Loucy (cell line): ENCODE results near the gene AKAP17A.

Experiments used
- H2AFZ ChIP-seq: fragments of 200-600 bp; sonication (generic); 2 replicates; pipeline ENCODE4 v1.6.0; 2016; ENCODE audit warnings: antibody characterized with exemption, mild to moderate bottlenecking, low read length, moderate library complexity
- H3F3A ChIP-seq: fragments of 200-600 bp; 2 replicates; pipeline ENCODE4 v1.6.0; 2016; ENCODE audit warnings: antibody characterized with exemption, low read depth, mild to moderate bottlenecking
- H3K27me3 ChIP-seq: fragments of 200-600 bp; sonication (generic); 2 replicates; pipeline ENCODE4 v1.6.1; 2014; ENCODE audit warnings: low read length, mild to moderate bottlenecking; ENCODE audit not compliant: insufficient read depth, poor library complexity, severe bottlenecking
- H3K36me3 ChIP-seq: fragments of 200-600 bp; sonication (generic); 2 replicates; pipeline ENCODE4 v1.6.1; 2016; ENCODE audit warnings: low read length; ENCODE audit not compliant: insufficient read depth
- H3K4me1 ChIP-seq: fragments of 200-600 bp; sonication (generic); 2 replicates; pipeline ENCODE4 v1.5.1; 2014; ENCODE audit warnings: low read length, mild to moderate bottlenecking; ENCODE audit not compliant: insufficient read depth, poor library complexity, severe bottlenecking
- H3K4me2 ChIP-seq: fragments of 200-600 bp; sonication (generic); 2 replicates; pipeline ENCODE4 v1.6.0; 2014; ENCODE audit warnings: antibody characterized with exemption, low read length, low read depth, mild to moderate bottlenecking; ENCODE audit not compliant: poor library complexity, severe bottlenecking
- H3K4me3 ChIP-seq: fragments of 200-600 bp; sonication (generic); 2 replicates; pipeline ENCODE4 v1.5.1; 2014; ENCODE audit warnings: low read length, mild to moderate bottlenecking, mixed read lengths; ENCODE audit not compliant: poor library complexity, severe bottlenecking
- H3K79me2 ChIP-seq: fragments of 200-600 bp; sonication (generic); 2 replicates; pipeline ENCODE4 v1.6.1; 2014; ENCODE audit warnings: low read length; ENCODE audit not compliant: insufficient read depth
- H3K9ac ChIP-seq: fragments of 200-600 bp; sonication (generic); 2 replicates; pipeline ENCODE4 v1.6.0; 2014; ENCODE audit warnings: mild to moderate bottlenecking, low read depth, low read length, moderate library complexity; ENCODE audit not compliant: poor library complexity, severe bottlenecking
- H3K9me2 ChIP-seq: fragments of 200-600 bp; sonication (generic); replicated peaks from 2 replicates; pipeline ENCODE4 v1.6.1; 2016; ENCODE audit warnings: low read depth, low read length, mixed read lengths
- H3K9me3 ChIP-seq: fragments of 200-600 bp; sonication (generic); 2 replicates; pipeline ENCODE4 v1.6.1; 2014; ENCODE audit warnings: mild to moderate bottlenecking, antibody characterized with exemption, low read length, low read depth; ENCODE audit not compliant: insufficient read depth
- H4K20me1 ChIP-seq: fragments of 200-600 bp; sonication (generic); 2 replicates; pipeline ENCODE4 v1.6.0; 2014; ENCODE audit warnings: antibody characterized with exemption, low read length, mild to moderate bottlenecking; ENCODE audit not compliant: insufficient read depth, poor library complexity, severe bottlenecking
- CTCF ChIP-seq: fragments of 200-600 bp; sonication (generic); conservative IDR thresholded peaks from 2 replicates; pipeline ENCODE4 v1.5.1; 2014; ENCODE audit warnings: mild to moderate bottlenecking, antibody characterized with exemption, low read length
- EZH2phosphoT487 ChIP-seq: fragments of 200-600 bp; IDR thresholded peaks from 2 replicates; pipeline ENCODE4 v1.6.1; 2018; ENCODE audit warnings: antibody characterized with exemption, mild to moderate bottlenecking, moderate library complexity, borderline replicate concordance

AKAP17A gene

GRCh38 chrX:1597345-1598020 lies 6.1 kb downstream of the AKAP17A start:
- H3K27me3 ChIP-seq, result no peaks in the 10 kb centered on the region
- peaks cover 67% of the 10 kb centered on the region; the same call in 1 of the 2 replicates for H3K36me3 ChIP-seq
- H3K4me1 ChIP-seq, result no peaks in the 10 kb centered on the region
- H4K20me1 ChIP-seq, result peaks cover 20% of the 10 kb centered on the region
- TF ChIP-seq EZH2phosphoT487 (no peak), CTCF (no peak)
- no peak overlapping the region for H2AFZ ChIP-seq
- H3K9me2 ChIP-seq, result no peaks in the 10 kb centered on the region
- no peak overlapping the region for H3K9ac ChIP-seq
- H3F3A ChIP-seq, result no peaks in the 10 kb centered on the region
- H3K79me2 ChIP-seq, result peaks cover 49% of the 10 kb centered on the region
- H3K4me2 ChIP-seq, result no peak overlapping the region
- no peaks in the 10 kb centered on the region for H3K9me3 ChIP-seq
- no peak overlapping the region for H3K4me3 ChIP-seq

- no peak overlapping the region for H3K4me2 ChIP-seq
- H3K9me2 ChIP-seq, result no peaks in the 10 kb centered on the region
- no peaks in the 10 kb centered on the region for H3K27me3 ChIP-seq
- no peak overlapping the region for H3K4me3 ChIP-seq
- no peaks in the 10 kb centered on the region for H3F3A ChIP-seq
- peaks cover 71% of the 10 kb centered on the region; the same call in 1 of the 2 replicates for H3K36me3 ChIP-seq
- peaks cover 41% of the 10 kb centered on the region for H3K79me2 ChIP-seq
- no peak overlapping the region for H3K9ac ChIP-seq
- H2AFZ ChIP-seq, result no peak overlapping the region
- no peaks in the 10 kb centered on the region for H3K4me1 ChIP-seq
- peaks cover 12% of the 10 kb centered on the region for H4K20me1 ChIP-seq
- no peak for TF ChIP-seq EZH2phosphoT487
- TF ChIP-seq CTCF, result no peak
- H3K9me3 ChIP-seq, result no peaks in the 10 kb centered on the region
Observed at GRCh38 chrX:1598021-1598875, 6.8 kb downstream of the AKAP17A start.

DNA sequence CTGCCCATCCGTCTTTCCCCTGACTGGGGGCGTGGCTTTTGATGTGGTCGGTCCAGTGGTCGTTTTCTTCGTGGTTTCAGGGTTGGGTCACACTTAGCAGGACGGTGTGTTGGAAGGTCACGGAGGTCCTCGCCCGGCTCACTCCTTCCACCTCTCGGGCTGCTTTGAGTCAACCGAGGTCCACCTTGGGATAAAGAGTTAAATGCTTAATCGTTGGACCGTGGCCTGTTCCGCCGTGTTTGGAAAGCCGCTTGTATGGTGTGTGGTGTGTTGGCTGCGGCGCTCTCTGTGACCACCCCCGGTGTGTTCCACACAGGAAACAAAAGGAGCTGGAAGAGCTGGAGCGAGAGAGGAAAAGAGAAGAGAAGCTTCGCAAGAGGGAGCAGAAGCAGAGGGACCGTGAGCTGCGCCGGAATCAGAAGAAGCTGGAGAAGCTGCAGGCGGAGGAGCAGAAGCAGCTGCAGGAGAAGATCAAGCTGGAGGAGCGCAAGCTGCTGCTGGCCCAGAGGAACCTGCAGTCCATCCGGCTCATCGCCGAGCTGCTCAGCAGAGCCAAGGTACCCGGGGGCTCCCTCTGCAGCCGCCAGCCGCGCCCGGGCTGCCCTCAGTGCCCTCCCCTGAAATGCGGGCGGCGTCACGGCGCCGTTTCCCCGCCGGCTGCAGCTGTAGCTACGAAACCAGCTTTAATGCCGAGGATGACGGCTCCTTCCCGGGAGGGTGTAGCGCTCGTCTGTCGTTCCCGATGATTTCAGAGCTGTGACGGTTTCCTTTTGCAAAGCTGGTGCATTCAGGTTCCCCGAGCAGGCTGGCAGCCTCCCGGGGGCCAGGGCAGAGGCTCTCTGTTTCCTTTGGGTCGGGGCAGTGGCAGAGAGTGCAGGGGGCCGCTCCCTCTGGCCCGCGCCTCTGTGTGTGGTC lies 7.7 kb downstream of the AKAP17A start:
- Histone ChIP-seq H3K9ac (no peak overlapping the region), H3K36me3 (peaks cover 65% of the 10 kb centered on the region; the same call in 1 of the 2 replicates), H3K4me3 (no peak overlapping the region), H4K20me1 (peaks cover 8% of the 10 kb centered on the region), H3K9me3 (no peaks in the 10 kb centered on the region), H3K9me2 (no peaks in the 10 kb centered on the region), H2AFZ (no peak overlapping the region), H3K4me2 (no peak overlapping the region), H3K4me1 (no peaks in the 10 kb centered on the region), H3K79me2 (peaks cover 32% of the 10 kb centered on the region), H3K27me3 (no peaks in the 10 kb centered on the region), H3F3A (no peaks in the 10 kb centered on the region)
- no peak for TF ChIP-seq CTCF
- no peak for TF ChIP-seq EZH2phosphoT487
